Measurements from ENCODE around the gene CAND2. TPM values are rescaled to one million over a fixed set of nuclear protein-coding genes. Genes with fewer than 3 reads are reported as not detected.
A peak's percentile ranks its signal among the peaks of the same experiment; 100 is the strongest.

CAND2 gene
- total and polyA plus RNA-seq, 4 donors, result 0.38 to 1.6 (median 0.92) TPM

- DNase-seq (ENCODE audit: low spot score), result peak; percentile 68
- H3K9ac ChIP-seq (ENCODE audit: low read depth in 1 of 2, low read length in 2 of 2), result no peak overlapping the region
- H3K4me3 ChIP-seq (ENCODE audit: low read depth in 1 of 3, low read length in 3 of 3), result peak overlapping the region in 1 of 3 donors; percentile 10
- no peaks in the 10 kb centered on the region for H3K9me3 ChIP-seq (ENCODE audit: control insufficient read depth in 4 of 4, low read length in 3 of 4)
- H3K36me3 ChIP-seq (ENCODE audit: control insufficient read depth in 4 of 4, insufficient read depth in 3 of 4, low read depth in 1 of 4, low read length in 3 of 4), result no peaks in the 10 kb centered on the region
- H3K27me3 ChIP-seq (ENCODE audit: control insufficient read depth in 4 of 4, insufficient read depth in 4 of 4, low read length in 3 of 4), result peaks cover 0 to 2% (median 0%) of the 10 kb centered on the region in 4 donors
- 34% methylated on average over 60 of the region's 60 CpGs for WGBS
- H3K27ac ChIP-seq (ENCODE audit: low read depth in 1 of 2, low read length in 2 of 2), result no peak overlapping the region
- TF ChIP-seq EGR1 (IDR thresholded peaks at IDR 0.05; ENCODE audit: low read depth in 2 of 2) (no peak), JUND (IDR thresholded peaks at IDR 0.05) (no peak), SP1 (IDR thresholded peaks at IDR 0.05) (no peak), ZBTB33 (IDR thresholded peaks at IDR 0.05) (no peak), HNF4G (IDR thresholded peaks at IDR 0.05) (no peak), CTCF (IDR thresholded peaks at IDR 0.05; ENCODE audit: low read depth, low read length, missing input control) (no peak), RAD21 (IDR thresholded peaks at IDR 0.05) (peak in 1 of 2 donors; percentile 21), FOXA1 (IDR thresholded peaks at IDR 0.05) (no peak), RXRA (IDR thresholded peaks at IDR 0.05) (no peak)
- H3K4me1 ChIP-seq (ENCODE audit: control insufficient read depth in 4 of 4, insufficient read depth in 4 of 4, low read length in 3 of 4), result peaks cover 0 to 13% (median 8%) of the 10 kb centered on the region in 4 donors
These were observed 79.7 kb downstream of the CAND2 start for GRCh38 chr3:12875857-12876836.

- H3K4me3 ChIP-seq (ENCODE audit: low read depth in 1 of 3, low read length in 3 of 3), result no peak overlapping the region
- no peak for DNase-seq (ENCODE audit: low spot score)
- no peaks in the 10 kb centered on the region for H3K36me3 ChIP-seq (ENCODE audit: control insufficient read depth in 4 of 4, insufficient read depth in 3 of 4, low read depth in 1 of 4, low read length in 3 of 4)
- peaks cover 0 to 2% (median 0%) of the 10 kb centered on the region in 4 donors for H3K27me3 ChIP-seq (ENCODE audit: control insufficient read depth in 4 of 4, insufficient read depth in 4 of 4, low read length in 3 of 4)
- WGBS, result 97% methylated on average over 7 of the region's 7 CpGs
- peaks cover 0 to 4% (median under 1%) of the 10 kb centered on the region in 4 donors for H3K4me1 ChIP-seq (ENCODE audit: control insufficient read depth in 4 of 4, insufficient read depth in 4 of 4, low read length in 3 of 4)
- no peak overlapping the region for H3K9ac ChIP-seq (ENCODE audit: low read depth in 1 of 2, low read length in 2 of 2)
- no peak overlapping the region for H3K27ac ChIP-seq (ENCODE audit: low read depth in 1 of 2, low read length in 2 of 2)
- no peak for TF ChIP-seq ATF3 (IDR thresholded peaks at IDR 0.05)
- TF ChIP-seq YY1 (IDR thresholded peaks at IDR 0.05), result no peak
- TF ChIP-seq NR2F2 (IDR thresholded peaks at IDR 0.05), result no peak
- no peak for TF ChIP-seq RXRA (IDR thresholded peaks at IDR 0.05)
- TF ChIP-seq JUND (IDR thresholded peaks at IDR 0.05), result no peak
- TF ChIP-seq FOXA2 (IDR thresholded peaks at IDR 0.05), result no peak
- TF ChIP-seq FOXA1 (IDR thresholded peaks at IDR 0.05), result no peak
- no peak for TF ChIP-seq GABPA (IDR thresholded peaks at IDR 0.05 in 1 of 2, conservative IDR thresholded peaks at IDR 0.05 in 1 of 2)
- no peak for TF ChIP-seq HNF4G (IDR thresholded peaks at IDR 0.05)
- TF ChIP-seq TAF1 (conservative IDR thresholded peaks at IDR 0.05), result no peak
- no peak for TF ChIP-seq RAD21 (IDR thresholded peaks at IDR 0.05)
- TF ChIP-seq ZBTB33 (IDR thresholded peaks at IDR 0.05), result no peak
- no peak for TF ChIP-seq MAX (IDR thresholded peaks at IDR 0.05)
- TF ChIP-seq EGR1 (IDR thresholded peaks at IDR 0.05; ENCODE audit: low read depth in 2 of 2), result no peak
- no peaks in the 10 kb centered on the region for H3K9me3 ChIP-seq (ENCODE audit: control insufficient read depth in 4 of 4, low read length in 3 of 4)
These were observed 80.6 kb downstream of the CAND2 start for GRCh38 chr3:12877040-12877439.

All from liver (tissue), 9 donors.